ENCODE measurements around the gene RGS3.
"Not testable (repeated sequence)": the region's sequence is repeated elsewhere in the genome, so short reads cannot be mapped to it uniquely, and the experiment has no call there.

The RGS3 gene

GRCh38 chr9:113467183-113467582, 3.7 kb downstream of the RGS3 start:
- no peak for DNase-seq

- no peak for DNase-seq
Measured at GRCh38 chr9:113468716-113469448, 5.4 kb downstream of the RGS3 start.

- DNase-seq: no peak
Measured at GRCh38 chr9:113471143-113471542, 7.6 kb downstream of the RGS3 start.

- DNase-seq: no peak
Measured at GRCh38 chr9:113471566-113471965, 8.0 kb downstream of the RGS3 start.

GRCh38 chr9:113472199-113472598, 8.7 kb downstream of the RGS3 start:
- DNase-seq: no peak

GRCh38 chr9:113474360-113475028, 11.0 kb downstream of the RGS3 start:
- DNase-seq: no peak

GRCh38 chr9:113475031-113475430, 11.5 kb downstream of the RGS3 start:
- DNase-seq: no peak

- no peak for DNase-seq
Measured at GRCh38 chr9:113475992-113476391, 12.5 kb downstream of the RGS3 start.

- DNase-seq: no peak
Measured at GRCh38 chr9:113476511-113476916, 13.0 kb downstream of the RGS3 start.

GRCh38 chr9:113477058-113477457, 13.5 kb downstream of the RGS3 start:
- DNase-seq: no peak

- no peak for DNase-seq
Measured at GRCh38 chr9:113477661-113478060, 14.1 kb downstream of the RGS3 start.

GRCh38 chr9:113479174-113479621, 15.7 kb downstream of the RGS3 start:
- no peak for DNase-seq

- no peak for DNase-seq
Measured at GRCh38 chr9:113480612-113481011, 17.1 kb downstream of the RGS3 start.

GRCh38 chr9:113481176-113481787, 17.8 kb downstream of the RGS3 start:
- no peak for DNase-seq

GRCh38 chr9:113482341-113482740, 18.8 kb downstream of the RGS3 start:
- no peak for DNase-seq

- DNase-seq: no peak
Measured at GRCh38 chr9:113482991-113483675, 19.6 kb downstream of the RGS3 start.

- DNase-seq: no peak
Measured at GRCh38 chr9:113483676-113484257, 20.2 kb downstream of the RGS3 start.

GRCh38 chr9:113484258-113484730, 20.8 kb downstream of the RGS3 start:
- peak; percentile 55 for DNase-seq

GRCh38 chr9:113485761-113486115, 22.2 kb downstream of the RGS3 start:
- no peak for DNase-seq

GRCh38 chr9:113486327-113486726, 22.8 kb downstream of the RGS3 start:
- no peak for DNase-seq

GRCh38 chr9:113488071-113488470, 24.5 kb downstream of the RGS3 start:
- DNase-seq: no peak

GRCh38 chr9:113488490-113488889, 25.0 kb downstream of the RGS3 start:
- no peak for DNase-seq

- not testable (repeated sequence) for DNase-seq
Measured at GRCh38 chr9:113491147-113491546, 27.6 kb downstream of the RGS3 start.
